GM10266 (cell line): ENCODE results near the gene CYP24A1.

Experiments
- DNase-seq: peaks from one replicate; pipeline ENCODE4 v3.0.0; 2012; ENCODE audit errors: extremely low spot score
- TF ChIP-seq, protein P1 (sequence below): IDR thresholded peaks from 2 replicates; pipeline ENCODE4 v1.5.1; 2012; ENCODE audit warnings: mild to moderate bottlenecking, low read depth; ENCODE audit not compliant: control insufficient read depth, insufficient read depth; ENCODE audit errors: missing control alignments

CYP24A1 gene

DNA sequence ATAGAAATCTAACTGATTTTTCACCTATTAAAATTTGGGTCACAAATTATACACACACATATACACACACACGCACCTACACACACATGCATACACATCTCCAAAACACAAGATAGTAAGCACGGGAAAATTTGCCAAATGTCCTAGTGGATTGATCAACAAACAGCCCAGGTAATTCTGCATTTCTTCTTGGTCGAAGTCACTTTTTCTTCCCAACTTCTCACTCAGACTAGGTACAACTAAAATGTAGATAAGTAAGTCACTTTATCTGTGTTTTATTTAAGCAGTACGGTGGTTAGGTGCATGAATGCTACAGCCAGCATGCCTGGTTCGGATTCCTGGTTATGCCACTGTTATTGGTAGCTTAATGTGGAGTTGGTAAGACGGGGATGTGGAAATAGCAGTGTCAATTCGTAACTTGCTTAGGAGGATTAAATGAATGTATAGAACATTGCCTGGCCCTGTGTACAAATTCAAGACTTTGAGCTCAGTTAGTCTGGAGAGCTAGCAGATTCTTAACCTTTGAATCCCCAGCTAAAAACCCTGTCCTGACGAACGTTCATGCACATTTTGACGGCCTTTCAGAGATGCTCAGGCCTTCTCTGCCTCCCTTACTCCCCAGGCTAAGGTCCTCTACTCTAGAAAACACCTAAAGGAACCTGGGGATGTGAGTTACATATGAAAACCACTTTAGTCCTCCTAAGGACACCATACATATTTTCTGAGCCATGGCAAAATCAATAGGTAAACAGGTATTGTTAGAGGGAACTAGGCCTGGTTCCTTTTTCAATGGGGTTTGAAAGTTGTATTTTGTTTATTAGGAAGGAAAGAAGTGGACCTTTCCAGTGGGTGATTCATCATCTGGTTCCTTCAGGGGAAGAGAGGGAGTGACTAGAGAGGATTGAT lies 50.9 kb downstream of the CYP24A1 start:
- DNase-seq = no peak
- TF ChIP-seq, protein P1, sequence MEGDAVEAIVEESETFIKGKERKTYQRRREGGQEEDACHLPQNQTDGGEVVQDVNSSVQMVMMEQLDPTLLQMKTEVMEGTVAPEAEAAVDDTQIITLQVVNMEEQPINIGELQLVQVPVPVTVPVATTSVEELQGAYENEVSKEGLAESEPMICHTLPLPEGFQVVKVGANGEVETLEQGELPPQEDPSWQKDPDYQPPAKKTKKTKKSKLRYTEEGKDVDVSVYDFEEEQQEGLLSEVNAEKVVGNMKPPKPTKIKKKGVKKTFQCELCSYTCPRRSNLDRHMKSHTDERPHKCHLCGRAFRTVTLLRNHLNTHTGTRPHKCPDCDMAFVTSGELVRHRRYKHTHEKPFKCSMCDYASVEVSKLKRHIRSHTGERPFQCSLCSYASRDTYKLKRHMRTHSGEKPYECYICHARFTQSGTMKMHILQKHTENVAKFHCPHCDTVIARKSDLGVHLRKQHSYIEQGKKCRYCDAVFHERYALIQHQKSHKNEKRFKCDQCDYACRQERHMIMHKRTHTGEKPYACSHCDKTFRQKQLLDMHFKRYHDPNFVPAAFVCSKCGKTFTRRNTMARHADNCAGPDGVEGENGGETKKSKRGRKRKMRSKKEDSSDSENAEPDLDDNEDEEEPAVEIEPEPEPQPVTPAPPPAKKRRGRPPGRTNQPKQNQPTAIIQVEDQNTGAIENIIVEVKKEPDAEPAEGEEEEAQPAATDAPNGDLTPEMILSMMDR = no peak

DNA sequence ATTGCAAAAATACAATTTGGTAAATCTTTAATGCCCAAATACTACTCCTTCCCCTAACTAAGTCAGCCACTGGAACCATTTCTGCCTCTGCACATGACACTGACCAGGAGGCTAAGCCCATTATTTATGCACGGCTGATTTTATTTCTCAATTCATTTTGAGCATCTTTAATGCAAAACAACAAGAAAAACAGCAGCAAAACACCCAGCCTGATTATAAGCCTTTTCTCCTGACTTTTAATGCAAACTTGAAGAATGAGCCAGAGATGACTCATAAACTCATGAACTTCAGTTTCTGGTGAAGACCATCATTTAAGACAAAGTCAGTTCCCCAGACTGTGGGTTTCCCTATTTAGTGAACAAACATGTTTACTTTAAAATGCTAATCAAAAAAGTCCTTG lies 51.6 kb downstream of the CYP24A1 start:
- TF ChIP-seq, protein P1 = no peak
- no peak for DNase-seq

DNA sequence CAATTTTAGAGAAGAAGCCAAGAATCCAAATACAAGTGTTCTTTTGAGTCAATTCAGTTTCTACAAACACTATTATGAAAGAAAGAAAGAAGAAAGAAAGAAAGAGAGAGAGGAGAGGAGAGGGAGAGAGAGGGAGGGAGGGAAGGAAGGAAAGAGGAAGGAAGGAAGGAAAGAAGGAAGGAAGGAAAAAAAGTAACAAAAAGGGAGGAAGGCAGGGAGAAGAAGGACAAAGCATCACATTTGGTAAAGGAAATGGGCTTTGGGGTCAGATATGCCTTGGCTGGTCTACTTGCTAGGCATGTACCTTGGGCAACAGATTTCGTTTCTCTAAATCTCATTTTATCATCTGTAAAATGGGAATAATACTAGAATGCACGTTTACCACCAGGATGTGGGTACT lies 54.0 kb downstream of the CYP24A1 start:
- no peak for DNase-seq
- TF ChIP-seq, protein P1 = no peak

DNA sequence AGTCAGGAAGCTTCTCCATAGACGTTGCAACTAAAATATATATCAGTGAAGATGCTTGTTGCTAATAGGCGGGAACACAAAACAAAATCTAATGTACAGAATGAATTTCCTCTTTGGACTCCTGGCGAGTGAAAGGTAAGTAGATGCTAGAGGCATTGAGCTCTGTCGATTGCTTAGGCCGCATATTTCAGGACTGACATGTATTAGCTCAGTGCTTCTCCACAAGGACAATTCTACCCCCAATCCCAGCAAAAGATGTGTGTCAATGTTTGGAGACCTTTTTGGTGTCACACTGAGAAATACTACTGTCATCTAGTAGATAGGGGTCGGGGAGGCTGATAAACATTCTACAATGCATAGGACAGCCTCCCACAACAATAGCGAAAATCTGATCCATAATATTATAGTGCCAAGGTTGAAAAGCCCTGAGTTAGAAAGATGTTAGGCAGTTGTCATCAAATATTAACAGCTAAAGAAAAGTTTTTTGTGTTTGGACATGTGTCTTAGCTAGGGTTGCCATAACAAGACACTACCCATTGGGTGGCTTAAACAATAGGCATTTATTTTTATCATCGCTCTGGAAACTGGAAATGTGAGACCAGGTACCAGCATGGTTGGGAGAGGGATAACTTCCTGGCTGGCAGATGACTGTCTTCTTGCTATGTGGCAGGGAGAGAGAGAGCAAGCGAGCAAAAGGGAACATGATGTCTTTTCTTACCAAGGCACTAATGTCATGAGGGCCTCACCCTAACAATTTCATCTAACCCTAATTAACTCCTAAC lies 55.4 kb downstream of the CYP24A1 start:
- no peak for DNase-seq
- TF ChIP-seq, protein P1 = no peak

DNA sequence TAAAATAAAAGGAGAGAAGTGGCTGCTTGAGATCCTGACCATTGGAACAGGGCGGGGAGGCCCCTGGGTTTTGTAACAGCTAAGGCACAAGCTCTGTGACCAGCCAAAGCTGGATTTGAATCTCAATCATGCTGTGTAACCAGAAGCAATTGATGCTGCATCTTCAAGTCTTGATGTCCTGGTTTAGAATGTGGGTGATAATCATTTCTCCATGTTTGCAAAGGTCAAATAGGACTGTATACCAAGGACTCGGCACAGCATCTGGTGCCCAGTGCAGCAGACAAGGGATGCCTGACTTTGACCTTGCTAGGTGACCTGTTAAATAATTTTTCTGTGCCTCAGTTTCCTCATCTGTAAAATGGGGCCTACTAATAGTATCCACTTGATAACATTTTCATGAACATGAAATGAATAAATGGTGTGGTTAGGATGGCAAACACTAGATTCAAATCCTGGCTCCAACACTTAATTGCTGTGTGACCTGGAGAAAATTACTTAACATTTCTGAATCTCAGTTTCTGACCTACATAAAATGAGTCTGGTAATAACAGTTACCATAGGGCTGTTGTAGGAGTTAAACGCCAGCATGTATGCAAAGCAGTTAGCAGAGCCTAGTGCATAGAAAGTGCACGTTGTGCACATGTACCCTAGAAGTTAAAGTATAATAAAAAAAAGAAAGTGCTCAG lies 57.1 kb downstream of the CYP24A1 start:
- TF ChIP-seq, protein P1 = no peak

DNA sequence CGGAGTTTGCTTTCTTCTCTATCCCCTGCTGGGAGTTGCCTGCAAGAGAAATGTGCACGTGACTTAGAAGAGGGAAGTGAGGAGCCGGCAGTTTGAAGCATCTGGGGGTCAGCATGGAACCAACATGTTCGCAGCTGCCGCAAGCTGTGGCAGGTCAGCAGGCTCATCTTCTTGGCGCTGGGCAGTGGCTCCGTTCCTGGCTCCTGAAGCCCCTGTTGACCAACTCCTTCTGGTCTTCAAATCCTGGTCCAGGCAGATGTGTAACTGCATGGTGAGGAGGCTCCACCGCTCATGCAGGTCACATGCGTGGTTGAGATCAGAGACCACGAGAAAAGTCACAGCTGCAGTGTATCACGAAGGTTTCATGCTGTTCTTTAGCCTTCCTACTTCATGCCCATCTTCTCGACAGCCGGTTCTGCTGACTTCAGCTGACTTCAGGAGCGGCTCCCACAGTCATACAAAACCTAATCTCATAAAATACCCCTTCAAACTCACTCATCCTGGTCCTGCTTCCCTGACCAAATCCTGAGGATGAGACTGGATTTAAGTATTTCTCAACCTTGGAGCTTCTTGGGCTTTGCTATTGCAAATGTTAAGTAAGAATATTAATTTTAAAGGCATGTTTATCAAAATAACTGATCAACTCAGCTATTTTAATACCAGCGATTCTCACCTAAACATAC lies 58.5 kb downstream of the CYP24A1 start:
- no peak for DNase-seq
- TF ChIP-seq, protein P1 = no peak

More for the DNA sequence above, 57.1 kb downstream of the CYP24A1 start:
- no peak for DNase-seq
